ENCODE data around the gene HLA-DOA.

The HLA-DOA gene

DNA sequence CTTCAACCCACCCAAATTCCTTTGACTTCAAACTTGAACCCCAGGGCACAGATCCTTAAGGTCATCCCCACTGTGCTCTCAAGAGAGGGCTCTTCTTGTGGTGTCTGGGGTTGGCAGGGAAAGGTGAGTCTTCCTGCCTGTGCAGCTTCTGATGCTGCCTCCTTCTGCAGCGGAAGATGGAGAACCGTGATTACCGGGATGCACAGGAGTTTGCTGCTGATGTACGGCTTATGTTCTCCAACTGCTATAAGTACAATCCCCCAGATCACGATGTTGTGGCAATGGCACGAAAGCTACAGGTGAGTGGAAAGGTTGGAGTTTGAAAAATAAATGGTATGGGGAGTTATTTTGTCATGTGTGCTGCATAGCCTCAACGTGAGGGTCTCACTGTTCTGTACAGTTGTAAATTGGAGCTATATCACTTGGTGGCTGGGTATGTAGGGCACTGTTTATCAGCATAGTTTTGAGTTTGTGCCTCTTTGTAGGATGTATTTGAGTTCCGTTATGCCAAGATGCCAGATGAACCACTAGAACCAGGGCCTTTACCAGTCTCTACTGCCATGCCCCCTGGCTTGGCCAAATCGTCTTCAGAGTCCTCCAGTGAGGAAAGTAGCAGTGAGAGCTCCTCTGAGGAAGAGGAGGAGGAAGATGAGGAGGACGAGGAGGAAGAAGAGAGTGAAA lies 32.0 kb downstream of the HLA-DOA start:
- Histone ChIP-seq H3K4me1 (ENCODE audit: control insufficient read depth, insufficient read depth, low read length) (0 out of 2 replicates have a peak, but pooled peaks cover 7% of the 10 kb centered on the region), H3K9ac (ENCODE audit: low read length) (no peak overlapping the region), H3K9me3 (ENCODE audit: control insufficient read depth, insufficient read depth, low read depth, low read length) (no peaks in the 10 kb centered on the region), H3K36me3 (ENCODE audit: control insufficient read depth, insufficient read depth, low read length) (peaks cover 100% of the 10 kb centered on the region), H3K27ac (ENCODE audit: low read depth, low read length) (no peak overlapping the region), H3K27me3 (ENCODE audit: control insufficient read depth, insufficient read depth, low read length) (no peaks in the 10 kb centered on the region), H3K4me3 (ENCODE audit: low read depth, low read length) (no peak overlapping the region)

DNA sequence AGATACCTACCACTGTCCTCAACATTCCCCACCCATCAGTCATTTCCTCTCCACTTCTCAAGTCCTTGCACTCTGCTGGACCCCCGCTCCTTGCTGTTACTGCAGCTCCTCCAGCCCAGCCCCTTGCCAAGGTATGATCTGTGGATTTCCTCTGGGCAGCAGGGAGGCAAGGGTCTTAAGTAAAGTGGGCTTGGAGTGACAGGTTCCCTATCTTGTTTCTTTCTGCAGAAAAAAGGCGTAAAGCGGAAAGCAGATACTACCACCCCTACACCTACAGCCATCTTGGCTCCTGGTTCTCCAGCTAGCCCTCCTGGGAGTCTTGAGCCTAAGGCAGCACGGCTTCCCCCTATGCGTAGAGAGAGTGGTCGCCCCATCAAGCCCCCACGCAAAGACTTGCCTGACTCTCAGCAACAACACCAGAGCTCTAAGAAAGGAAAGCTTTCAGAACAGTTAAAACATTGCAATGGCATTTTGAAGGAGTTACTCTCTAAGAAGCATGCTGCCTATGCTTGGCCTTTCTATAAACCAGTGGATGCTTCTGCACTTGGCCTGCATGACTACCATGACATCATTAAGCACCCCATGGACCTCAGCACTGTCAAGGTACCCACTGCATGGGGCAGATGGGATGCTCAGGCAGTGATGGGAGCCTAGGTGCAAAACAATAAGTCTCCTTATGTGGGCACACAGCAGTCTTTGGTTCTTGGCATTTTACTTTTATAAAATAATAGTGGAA lies 32.9 kb downstream of the HLA-DOA start:
- Histone ChIP-seq H3K27me3 (ENCODE audit: control insufficient read depth, insufficient read depth, low read length) (no peaks in the 10 kb centered on the region), H3K4me1 (ENCODE audit: control insufficient read depth, insufficient read depth, low read length) (0 out of 2 replicates have a peak, but pooled peaks cover 7% of the 10 kb centered on the region), H3K9ac (ENCODE audit: low read length) (no peak overlapping the region), H3K36me3 (ENCODE audit: control insufficient read depth, insufficient read depth, low read length) (peaks cover 95% of the 10 kb centered on the region), H3K27ac (ENCODE audit: low read depth, low read length) (no peak overlapping the region), H3K9me3 (ENCODE audit: control insufficient read depth, insufficient read depth, low read depth, low read length) (no peaks in the 10 kb centered on the region), H3K4me3 (ENCODE audit: low read depth, low read length) (no peak overlapping the region)

DNA sequence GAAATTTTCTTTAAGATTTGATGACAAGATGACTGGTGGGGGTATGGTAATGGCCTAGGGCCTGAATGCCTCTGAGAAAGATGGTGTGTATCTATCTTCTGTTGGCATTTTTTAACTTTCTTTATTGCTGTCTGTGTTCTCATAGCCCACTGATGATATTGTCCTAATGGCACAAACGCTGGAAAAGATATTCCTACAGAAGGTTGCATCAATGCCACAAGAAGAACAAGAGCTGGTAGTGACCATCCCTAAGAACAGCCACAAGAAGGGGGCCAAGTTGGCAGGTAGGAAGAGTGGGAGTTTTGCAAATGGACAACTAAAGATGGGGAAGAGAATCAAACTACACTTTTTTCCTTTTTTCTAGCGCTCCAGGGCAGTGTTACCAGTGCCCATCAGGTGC lies 33.5 kb downstream of the HLA-DOA start:
- Histone ChIP-seq H3K4me3 (ENCODE audit: low read depth, low read length) (no peak overlapping the region), H3K27ac (ENCODE audit: low read depth, low read length) (no peak overlapping the region), H3K4me1 (ENCODE audit: control insufficient read depth, insufficient read depth, low read length) (0 out of 2 replicates have a peak, but pooled peaks cover 7% of the 10 kb centered on the region), H3K9ac (ENCODE audit: low read length) (no peak overlapping the region), H3K27me3 (ENCODE audit: control insufficient read depth, insufficient read depth, low read length) (no peaks in the 10 kb centered on the region), H3K36me3 (ENCODE audit: control insufficient read depth, insufficient read depth, low read length) (peaks cover 93% of the 10 kb centered on the region), H3K9me3 (ENCODE audit: control insufficient read depth, insufficient read depth, low read depth, low read length) (no peaks in the 10 kb centered on the region)

DNA sequence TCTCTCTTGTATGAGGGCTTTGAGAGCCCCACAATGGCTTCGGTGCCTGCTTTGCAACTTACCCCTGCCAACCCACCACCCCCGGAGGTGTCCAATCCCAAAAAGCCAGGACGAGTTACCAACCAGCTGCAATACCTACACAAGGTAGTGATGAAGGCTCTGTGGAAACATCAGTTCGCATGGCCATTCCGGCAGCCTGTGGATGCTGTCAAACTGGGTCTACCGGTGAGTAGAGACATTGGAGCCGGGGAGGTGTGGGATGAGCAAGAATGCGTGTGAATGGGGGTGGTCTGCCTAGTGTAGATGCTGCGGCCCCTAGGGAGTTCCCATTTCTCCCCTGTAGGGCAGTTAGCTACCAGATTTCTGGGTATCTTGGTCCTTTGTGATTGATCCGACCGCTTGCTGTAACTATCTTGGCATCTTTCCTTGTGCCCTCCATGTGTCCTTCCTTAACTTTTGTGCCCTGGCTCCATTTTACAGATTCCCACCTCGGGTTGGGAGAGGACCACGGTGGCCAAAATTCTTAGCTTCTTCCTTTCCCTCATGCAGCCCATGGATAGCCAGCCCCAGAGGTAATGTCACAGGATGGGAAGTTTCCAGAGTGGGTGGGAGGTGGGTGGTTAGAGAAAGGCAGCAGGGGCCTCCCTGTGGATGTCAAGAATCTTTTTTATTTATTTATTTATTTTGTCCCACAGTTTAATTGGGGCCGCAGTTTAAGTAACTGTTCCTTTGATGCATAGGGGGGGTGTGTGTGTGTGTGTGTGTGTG lies 34.7 kb downstream of the HLA-DOA start:
- H3K9me3 ChIP-seq (ENCODE audit: control insufficient read depth, insufficient read depth, low read depth, low read length) = no peaks in the 10 kb centered on the region
- peak overlapping the region; percentile 96 for H3K9ac ChIP-seq (ENCODE audit: low read length)
- H3K4me1 ChIP-seq (ENCODE audit: control insufficient read depth, insufficient read depth, low read length) = 0 out of 2 replicates have a peak, but pooled peaks cover 7% of the 10 kb centered on the region
- no peaks in the 10 kb centered on the region for H3K27me3 ChIP-seq (ENCODE audit: control insufficient read depth, insufficient read depth, low read length)
- H3K36me3 ChIP-seq (ENCODE audit: control insufficient read depth, insufficient read depth, low read length) = peaks cover 81% of the 10 kb centered on the region
- no peak overlapping the region for H3K27ac ChIP-seq (ENCODE audit: low read depth, low read length)
- H3K4me3 ChIP-seq (ENCODE audit: low read depth, low read length) = peak overlapping the region; percentile 98

DNA sequence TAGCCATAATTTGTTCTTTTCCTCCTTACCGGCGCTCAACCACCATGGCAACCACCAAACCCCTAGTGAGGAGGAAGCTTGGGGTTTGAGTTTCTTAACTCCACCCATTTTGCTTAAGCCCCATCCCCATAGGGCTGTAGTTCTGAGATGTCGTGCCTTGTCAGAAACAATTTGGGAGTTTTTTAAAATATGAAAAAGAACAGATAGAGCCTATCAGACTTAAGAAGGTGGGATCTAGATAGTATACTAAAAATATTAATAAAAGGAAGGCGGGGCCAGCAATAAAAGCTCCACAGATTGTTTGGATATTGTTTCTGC lies 35.4 kb downstream of the HLA-DOA start:
- Histone ChIP-seq H3K27me3 (ENCODE audit: control insufficient read depth, insufficient read depth, low read length) (no peaks in the 10 kb centered on the region), H3K9ac (ENCODE audit: low read length) (peak overlapping the region; percentile 96), H3K27ac (ENCODE audit: low read depth, low read length) (no peak overlapping the region), H3K9me3 (ENCODE audit: control insufficient read depth, insufficient read depth, low read depth, low read length) (no peaks in the 10 kb centered on the region), H3K4me1 (ENCODE audit: control insufficient read depth, insufficient read depth, low read length) (0 out of 2 replicates have a peak, but pooled peaks cover 7% of the 10 kb centered on the region), H3K36me3 (ENCODE audit: control insufficient read depth, insufficient read depth, low read length) (peaks cover 74% of the 10 kb centered on the region), H3K4me3 (ENCODE audit: low read depth, low read length) (peak overlapping the region; percentile 98)

DNA sequence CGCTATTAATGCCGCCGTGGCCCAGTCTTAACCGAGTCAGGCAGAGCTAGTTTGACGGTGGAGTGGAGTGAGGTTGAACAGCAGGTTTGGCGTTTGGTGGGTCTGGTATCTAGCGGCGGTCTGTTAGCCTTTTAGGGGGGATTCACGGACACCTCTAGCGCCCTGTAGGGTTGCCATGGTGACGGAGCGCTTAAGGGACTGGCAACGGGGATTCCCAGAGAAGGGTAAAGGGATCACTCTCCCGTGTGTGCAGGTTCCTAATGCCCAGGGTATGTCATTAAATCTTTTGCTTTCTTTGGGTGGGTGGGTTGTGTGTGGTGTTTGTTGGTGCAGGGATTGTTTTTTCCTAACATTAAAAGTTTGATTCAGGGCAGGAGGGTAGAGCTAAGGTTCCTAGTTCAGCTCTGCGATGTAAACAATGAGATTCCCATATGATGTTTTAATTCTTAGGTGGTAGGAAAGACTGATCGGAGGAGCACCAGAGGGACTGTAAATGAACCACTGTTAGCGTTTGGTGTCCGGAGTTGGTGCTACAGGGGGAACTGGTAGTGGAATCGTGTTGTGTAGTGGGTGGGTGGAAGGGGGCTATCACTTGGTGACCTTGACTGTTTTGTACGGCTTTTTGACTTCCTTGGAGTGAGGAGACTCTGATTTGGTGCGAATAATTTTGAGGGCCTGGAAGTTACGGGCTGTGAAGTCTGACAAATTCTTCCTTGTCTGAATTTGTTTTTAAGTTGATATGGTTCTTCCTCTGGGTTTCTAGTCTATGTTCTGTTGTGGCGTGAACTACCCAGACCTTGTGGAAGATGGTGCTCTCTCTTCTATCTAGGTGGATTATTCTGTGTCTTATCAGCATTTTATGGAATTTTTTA lies 36.0 kb downstream of the HLA-DOA start:
- no peaks in the 10 kb centered on the region for H3K9me3 ChIP-seq (ENCODE audit: control insufficient read depth, insufficient read depth, low read depth, low read length)
- H3K27ac ChIP-seq (ENCODE audit: low read depth, low read length) = peak overlapping the region; percentile 89
- 0 out of 2 replicates have a peak, but pooled peaks cover 7% of the 10 kb centered on the region for H3K4me1 ChIP-seq (ENCODE audit: control insufficient read depth, insufficient read depth, low read length)
- peak overlapping the region; percentile 98 for H3K4me3 ChIP-seq (ENCODE audit: low read depth, low read length)
- peak overlapping the region; percentile 96 for H3K9ac ChIP-seq (ENCODE audit: low read length)
- H3K36me3 ChIP-seq (ENCODE audit: control insufficient read depth, insufficient read depth, low read length) = peaks cover 68% of the 10 kb centered on the region
- H3K27me3 ChIP-seq (ENCODE audit: control insufficient read depth, insufficient read depth, low read length) = no peaks in the 10 kb centered on the region

DNA sequence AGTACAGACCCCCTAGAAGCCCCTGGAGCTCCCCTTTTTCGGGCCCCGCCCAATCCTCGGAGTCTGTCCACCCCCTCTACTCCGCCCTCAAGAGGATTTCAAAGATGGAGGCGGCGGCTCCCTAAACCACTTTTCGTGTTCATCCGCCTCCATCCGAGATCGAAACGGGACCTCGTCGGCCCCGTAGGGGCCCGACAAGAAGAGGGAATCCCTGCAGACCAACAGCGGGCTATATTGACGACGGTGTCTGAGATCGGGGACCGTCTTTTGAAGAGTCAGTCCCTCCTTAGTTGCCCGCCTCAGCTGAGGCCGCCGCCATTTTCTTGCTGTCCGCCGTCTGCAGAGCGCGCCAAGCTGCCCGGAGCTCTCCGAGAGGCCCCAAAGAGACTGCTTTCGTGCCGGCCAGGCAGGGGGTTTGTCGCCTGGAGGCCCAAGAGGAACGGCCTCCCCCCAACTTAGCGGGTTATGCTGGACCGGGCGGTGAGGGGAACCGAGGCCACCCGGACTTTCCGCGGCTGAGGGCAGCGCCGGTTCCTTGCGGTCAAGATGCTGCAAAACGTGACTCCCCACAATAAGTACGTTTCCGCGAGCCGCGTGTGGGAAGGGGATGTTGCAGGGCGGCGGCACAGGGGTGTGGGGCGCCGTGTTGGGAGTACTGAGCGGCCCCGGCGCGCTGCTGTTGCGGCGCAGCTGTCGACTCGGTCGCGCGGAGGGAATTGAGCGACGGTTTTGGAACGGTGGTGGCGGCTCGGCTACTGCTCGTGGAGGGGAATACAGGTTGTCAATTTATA lies 36.8 kb downstream of the HLA-DOA start:
- H3K4me3 ChIP-seq (ENCODE audit: low read depth, low read length) = peak overlapping the region; percentile 98
- no peaks in the 10 kb centered on the region for H3K27me3 ChIP-seq (ENCODE audit: control insufficient read depth, insufficient read depth, low read length)
- H3K27ac ChIP-seq (ENCODE audit: low read depth, low read length) = peak overlapping the region; percentile 89
- H3K9ac ChIP-seq (ENCODE audit: low read length) = peak overlapping the region; percentile 96
- H3K36me3 ChIP-seq (ENCODE audit: control insufficient read depth, insufficient read depth, low read length) = peaks cover 59% of the 10 kb centered on the region
- no peaks in the 10 kb centered on the region for H3K9me3 ChIP-seq (ENCODE audit: control insufficient read depth, insufficient read depth, low read depth, low read length)
- 0 out of 2 replicates have a peak, but pooled peaks cover 7% of the 10 kb centered on the region for H3K4me1 ChIP-seq (ENCODE audit: control insufficient read depth, insufficient read depth, low read length)

DNA sequence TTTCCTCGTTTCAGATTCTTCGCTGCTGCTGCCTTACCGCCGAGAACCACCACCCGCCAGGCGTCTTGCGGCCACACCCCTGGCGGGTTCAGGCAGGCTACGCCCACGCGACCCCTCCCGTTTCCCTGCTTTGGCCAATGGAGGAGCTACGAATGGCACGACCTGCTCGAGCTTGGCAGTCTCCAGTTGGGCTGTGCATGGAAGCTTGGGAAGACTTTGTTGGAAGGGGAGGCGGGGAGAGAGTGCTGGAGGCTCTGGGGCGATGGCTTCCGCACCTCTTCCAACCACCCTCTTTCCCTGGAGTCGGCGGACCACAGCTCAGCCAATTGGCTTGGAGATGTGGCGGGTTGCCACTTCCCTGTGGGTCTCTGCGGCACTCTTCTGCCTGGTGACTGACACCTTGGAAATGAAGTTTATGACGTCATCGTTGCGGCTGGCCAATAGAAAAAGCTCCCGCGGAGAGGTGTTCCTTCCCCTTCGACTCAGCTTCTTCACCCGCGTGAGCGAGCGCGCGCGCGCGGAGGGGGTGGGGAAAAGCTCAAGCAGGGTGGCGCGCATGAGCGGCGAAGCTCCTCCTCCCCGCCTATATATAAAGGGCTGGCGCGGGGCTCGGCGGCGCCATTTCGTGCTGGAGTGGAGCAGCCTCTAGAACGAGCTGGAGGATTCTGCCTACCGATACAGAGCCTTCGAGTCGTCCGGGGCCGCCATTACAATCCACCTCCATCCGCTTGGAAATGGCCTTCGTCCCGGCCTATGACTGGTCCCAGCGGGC lies 37.6 kb downstream of the HLA-DOA start:
- Histone ChIP-seq H3K4me3 (ENCODE audit: low read depth, low read length) (peak overlapping the region; percentile 98), H3K27ac (ENCODE audit: low read depth, low read length) (peak overlapping the region; percentile 99), H3K9ac (ENCODE audit: low read length) (peak overlapping the region; percentile 100), H3K9me3 (ENCODE audit: control insufficient read depth, insufficient read depth, low read depth, low read length) (no peaks in the 10 kb centered on the region), H3K4me1 (ENCODE audit: control insufficient read depth, insufficient read depth, low read length) (peaks cover 8% of the 10 kb centered on the region), H3K36me3 (ENCODE audit: control insufficient read depth, insufficient read depth, low read length) (peaks cover 52% of the 10 kb centered on the region), H3K27me3 (ENCODE audit: control insufficient read depth, insufficient read depth, low read length) (no peaks in the 10 kb centered on the region)

DNA sequence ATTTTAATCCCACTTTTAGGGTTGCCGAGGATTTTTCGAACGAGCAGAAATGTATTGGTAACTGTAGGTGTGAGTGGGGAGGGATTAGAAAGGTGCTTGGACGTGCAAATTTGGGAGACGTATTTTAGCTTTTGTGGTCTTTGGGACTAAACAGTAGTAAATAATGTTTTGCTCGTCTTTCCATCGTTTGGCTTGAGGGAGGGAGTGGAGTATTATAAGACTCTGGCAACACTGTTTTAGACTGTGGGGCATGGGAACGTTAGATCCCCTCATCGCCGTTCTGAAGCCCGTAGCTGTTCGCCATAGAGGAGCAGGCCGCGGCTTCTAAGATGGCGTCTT lies 38.2 kb downstream of the HLA-DOA start:
- Histone ChIP-seq H3K4me3 (ENCODE audit: low read depth, low read length) (peak overlapping the region; percentile 98), H3K36me3 (ENCODE audit: control insufficient read depth, insufficient read depth, low read length) (peaks cover 46% of the 10 kb centered on the region), H3K4me1 (ENCODE audit: control insufficient read depth, insufficient read depth, low read length) (peaks cover 12% of the 10 kb centered on the region), H3K27ac (ENCODE audit: low read depth, low read length) (peak overlapping the region; percentile 99), H3K9ac (ENCODE audit: low read length) (peak overlapping the region; percentile 100), H3K9me3 (ENCODE audit: control insufficient read depth, insufficient read depth, low read depth, low read length) (no peaks in the 10 kb centered on the region), H3K27me3 (ENCODE audit: control insufficient read depth, insufficient read depth, low read length) (no peaks in the 10 kb centered on the region)
